DOHH2 (cell line): ENCODE results near the gene LPAR2.
"Not testable (repeated sequence)": the region's sequence is repeated elsewhere in the genome, so short reads cannot be mapped to it uniquely, and the experiment has no call there.

ENCODE experiments used
- H3F3A ChIP-seq: fragments of 200-600 bp; sonication (generic), shearing (Covaris generic); 2 replicates; pipeline ENCODE4 v1.6.0; 2016; ENCODE audit warnings: antibody characterized with exemption, mild to moderate bottlenecking; ENCODE audit not compliant: control insufficient read depth, insufficient read depth
- H3K27ac ChIP-seq: fragments of 200-600 bp; sonication (generic); 2 replicates; pipeline ENCODE4 v1.5.1; 2014; ENCODE audit warnings: low read depth, mild to moderate bottlenecking, low read length, moderate library complexity
- H3K27me3 ChIP-seq: fragments of 200-600 bp; sonication (generic); 2 replicates; pipeline ENCODE4 v1.6.1; 2014; ENCODE audit warnings: mild to moderate bottlenecking, low read length, mixed read lengths; ENCODE audit not compliant: control insufficient read depth
- H3K36me3 ChIP-seq: fragments of 200-600 bp; sonication (generic); 2 replicates; pipeline ENCODE4 v1.6.1; 2014; ENCODE audit warnings: mild to moderate bottlenecking, low read length, moderate library complexity, mixed read lengths; ENCODE audit not compliant: control insufficient read depth
- H3K4me1 ChIP-seq: fragments of 200-600 bp; sonication (generic); 2 replicates; pipeline ENCODE4 v1.6.1; 2014; ENCODE audit warnings: mild to moderate bottlenecking, low read length, mixed read lengths; ENCODE audit not compliant: control insufficient read depth
- H3K4me2 ChIP-seq: fragments of 200-600 bp; sonication (generic); 2 replicates; pipeline ENCODE4 v1.6.0; 2014; ENCODE audit warnings: mild to moderate bottlenecking, low read length, moderate library complexity
- H3K4me3 ChIP-seq: fragments of 200-600 bp; sonication (generic); 2 replicates; pipeline ENCODE4 v1.5.1; 2014; ENCODE audit warnings: mild to moderate bottlenecking, low read length, mixed read lengths
- H3K79me2 ChIP-seq: fragments of 200-600 bp; sonication (generic); 2 replicates; pipeline ENCODE4 v1.6.1; 2014; ENCODE audit warnings: mild to moderate bottlenecking, low read length, mixed read lengths; ENCODE audit not compliant: control insufficient read depth
- H3K9me2 ChIP-seq: fragments of 200-600 bp; sonication (generic); replicated peaks from 2 replicates; pipeline ENCODE4 v1.6.1; 2014; ENCODE audit warnings: mild to moderate bottlenecking, low read length, mixed read lengths; ENCODE audit not compliant: control insufficient read depth
- H3K9me3 ChIP-seq: fragments of 200-600 bp; sonication (generic); 2 replicates; pipeline ENCODE4 v1.6.1; 2014; ENCODE audit warnings: antibody characterized with exemption, low read length, mixed read lengths; ENCODE audit not compliant: control insufficient read depth, insufficient read depth
- H4K20me1 ChIP-seq: fragments of 200-600 bp; sonication (generic); 2 replicates; pipeline ENCODE4 v1.6.0; 2014; ENCODE audit warnings: low read depth, mild to moderate bottlenecking, antibody characterized with exemption, low read length, moderate library complexity; ENCODE audit not compliant: control insufficient read depth, insufficient read depth
- EZH2phosphoT487 ChIP-seq: fragments of 200-600 bp; sonication (generic); IDR thresholded peaks from 2 replicates; pipeline ENCODE4 v1.6.1; 2017; ENCODE audit warnings: borderline replicate concordance, mild to moderate bottlenecking, antibody characterized with exemption, low read length, moderate library complexity, mixed read lengths
- TF ChIP-seq, protein P1 (sequence below): fragments of 200-600 bp; sonication (generic); IDR thresholded peaks from one replicate; pipeline ENCODE4 v1.5.1; 2014; ENCODE audit warnings: antibody characterized with exemption, mild to moderate bottlenecking, low read depth, low read length; ENCODE audit not compliant: poor library complexity, severe bottlenecking

The LPAR2 gene

DNA sequence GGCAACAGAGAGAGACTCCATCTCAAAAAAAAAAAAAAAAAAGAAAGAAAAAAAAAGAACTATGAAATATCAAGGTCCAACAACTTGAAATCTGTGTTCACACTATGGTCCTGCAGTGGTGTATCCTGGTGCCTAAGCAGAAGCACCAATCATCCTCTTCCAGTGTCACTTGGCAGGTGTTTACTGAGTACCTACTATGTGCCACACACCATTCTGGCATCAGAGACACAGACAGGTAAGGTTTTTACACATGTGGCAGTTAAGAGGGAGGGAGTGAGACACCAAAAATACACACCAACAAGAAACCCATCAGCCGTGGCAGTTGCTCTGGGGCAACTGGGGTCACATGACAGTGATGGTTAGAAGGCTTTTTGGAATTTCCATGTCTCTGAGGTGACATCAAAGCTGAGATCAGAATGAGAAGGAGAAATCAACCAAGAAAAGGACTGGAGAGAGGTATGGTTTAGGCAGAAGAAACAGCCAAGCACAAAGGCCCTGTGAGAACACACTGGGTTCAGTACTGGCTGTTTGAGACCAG, 27.2 kb downstream of the LPAR2 start:
- Histone ChIP-seq H3K36me3 (peaks cover 8% of the 10 kb centered on the region), H3K27ac (peak overlapping the region; percentile 19), H4K20me1 (no peaks in the 10 kb centered on the region), H3K9me3 (no peaks in the 10 kb centered on the region), H3F3A (peaks cover 15% of the 10 kb centered on the region), H3K79me2 (no peaks in the 10 kb centered on the region), H3K27me3 (no peaks in the 10 kb centered on the region), H3K4me3 (peak overlapping the region; percentile 37), H3K4me1 (peaks cover 52% of the 10 kb centered on the region), H3K4me2 (peak overlapping the region; percentile 60), H3K9me2 (no peaks in the 10 kb centered on the region)
- TF ChIP-seq, protein P1, sequence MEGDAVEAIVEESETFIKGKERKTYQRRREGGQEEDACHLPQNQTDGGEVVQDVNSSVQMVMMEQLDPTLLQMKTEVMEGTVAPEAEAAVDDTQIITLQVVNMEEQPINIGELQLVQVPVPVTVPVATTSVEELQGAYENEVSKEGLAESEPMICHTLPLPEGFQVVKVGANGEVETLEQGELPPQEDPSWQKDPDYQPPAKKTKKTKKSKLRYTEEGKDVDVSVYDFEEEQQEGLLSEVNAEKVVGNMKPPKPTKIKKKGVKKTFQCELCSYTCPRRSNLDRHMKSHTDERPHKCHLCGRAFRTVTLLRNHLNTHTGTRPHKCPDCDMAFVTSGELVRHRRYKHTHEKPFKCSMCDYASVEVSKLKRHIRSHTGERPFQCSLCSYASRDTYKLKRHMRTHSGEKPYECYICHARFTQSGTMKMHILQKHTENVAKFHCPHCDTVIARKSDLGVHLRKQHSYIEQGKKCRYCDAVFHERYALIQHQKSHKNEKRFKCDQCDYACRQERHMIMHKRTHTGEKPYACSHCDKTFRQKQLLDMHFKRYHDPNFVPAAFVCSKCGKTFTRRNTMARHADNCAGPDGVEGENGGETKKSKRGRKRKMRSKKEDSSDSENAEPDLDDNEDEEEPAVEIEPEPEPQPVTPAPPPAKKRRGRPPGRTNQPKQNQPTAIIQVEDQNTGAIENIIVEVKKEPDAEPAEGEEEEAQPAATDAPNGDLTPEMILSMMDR = no peak
- TF ChIP-seq EZH2phosphoT487 = no peak

DNA sequence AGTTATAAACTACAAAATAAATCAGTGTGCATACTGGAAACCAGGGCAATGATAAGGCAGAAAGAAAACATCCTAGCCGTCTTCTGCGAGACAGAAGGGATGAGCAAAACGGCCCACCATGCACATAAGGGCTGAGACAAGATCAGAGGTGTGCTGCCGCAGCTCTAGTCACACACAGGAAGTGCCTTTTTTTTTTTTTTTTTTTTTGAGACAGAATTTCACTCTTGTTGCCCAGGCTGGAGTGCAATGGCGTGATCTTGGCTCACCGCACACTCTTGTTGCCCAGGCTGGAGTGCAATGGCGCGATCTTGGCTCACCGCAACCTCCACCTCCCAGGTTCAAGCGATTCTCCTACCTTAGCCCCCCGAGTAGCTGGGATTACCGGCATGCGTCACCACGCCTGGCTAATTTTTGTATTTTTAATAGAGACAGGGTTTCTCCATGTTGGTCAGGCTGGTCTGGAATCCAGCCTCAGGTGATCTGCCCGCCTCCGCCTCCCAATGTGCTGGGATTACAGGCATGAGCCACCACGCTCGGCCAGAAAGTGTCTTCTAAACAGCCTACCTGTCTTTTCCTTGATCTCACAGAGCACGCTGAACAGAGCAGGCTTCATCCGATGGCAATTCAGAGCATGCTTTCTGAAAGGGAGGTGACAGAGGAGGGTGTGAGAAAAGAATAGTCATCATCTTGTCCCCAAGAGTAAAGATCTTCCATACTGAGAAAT, 29.1 kb downstream of the LPAR2 start:
- peaks cover 61% of the 10 kb centered on the region for H3K4me1 ChIP-seq
- H3K27me3 ChIP-seq, H3K79me2 ChIP-seq, H3K9me2 ChIP-seq, H3K36me3 ChIP-seq, H4K20me1 ChIP-seq, H3K9me3 ChIP-seq: not testable (repeated sequence)
- peaks cover 15% of the 10 kb centered on the region for H3F3A ChIP-seq
- H3K27ac ChIP-seq = peak overlapping the region; percentile 86
- H3K4me3 ChIP-seq = peak overlapping the region; percentile 65
- peak overlapping the region; percentile 84 for H3K4me2 ChIP-seq

DNA sequence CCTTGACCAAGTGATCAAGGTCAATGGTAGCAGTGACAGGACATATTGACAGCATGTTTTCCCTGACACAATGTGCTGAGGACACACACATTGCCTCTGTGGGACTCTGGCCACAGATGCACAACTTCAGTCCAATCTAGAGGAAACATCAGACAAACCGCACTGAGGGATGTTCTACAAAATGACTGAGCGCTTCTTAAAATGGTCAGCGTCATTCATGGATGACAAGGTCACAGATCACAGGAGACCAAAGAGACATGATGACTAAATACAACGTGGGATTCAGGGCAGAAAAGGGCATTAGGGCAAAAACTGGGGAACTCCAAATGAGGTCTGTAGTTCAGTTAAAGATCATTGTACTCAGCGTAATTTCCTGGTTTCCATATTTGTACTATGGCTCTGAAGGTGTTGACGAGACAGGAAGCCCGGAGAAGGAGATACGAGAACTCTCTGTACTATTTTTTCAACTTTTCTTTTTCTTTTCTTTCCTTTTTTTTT, 30.2 kb downstream of the LPAR2 start:
- Histone ChIP-seq H3K27ac (peak overlapping the region; percentile 86), H3K4me2 (peak overlapping the region; percentile 84), H3K79me2 (no peaks in the 10 kb centered on the region), H3K9me3 (no peaks in the 10 kb centered on the region), H3K36me3 (peaks cover 8% of the 10 kb centered on the region), H3K4me1 (peaks cover 61% of the 10 kb centered on the region), H3K4me3 (peak overlapping the region; percentile 65), H3F3A (peaks cover 15% of the 10 kb centered on the region), H3K27me3 (no peaks in the 10 kb centered on the region), H4K20me1 (no peaks in the 10 kb centered on the region), H3K9me2 (no peaks in the 10 kb centered on the region)
- TF ChIP-seq, protein P1 = no peak
- TF ChIP-seq EZH2phosphoT487 = no peak

DNA sequence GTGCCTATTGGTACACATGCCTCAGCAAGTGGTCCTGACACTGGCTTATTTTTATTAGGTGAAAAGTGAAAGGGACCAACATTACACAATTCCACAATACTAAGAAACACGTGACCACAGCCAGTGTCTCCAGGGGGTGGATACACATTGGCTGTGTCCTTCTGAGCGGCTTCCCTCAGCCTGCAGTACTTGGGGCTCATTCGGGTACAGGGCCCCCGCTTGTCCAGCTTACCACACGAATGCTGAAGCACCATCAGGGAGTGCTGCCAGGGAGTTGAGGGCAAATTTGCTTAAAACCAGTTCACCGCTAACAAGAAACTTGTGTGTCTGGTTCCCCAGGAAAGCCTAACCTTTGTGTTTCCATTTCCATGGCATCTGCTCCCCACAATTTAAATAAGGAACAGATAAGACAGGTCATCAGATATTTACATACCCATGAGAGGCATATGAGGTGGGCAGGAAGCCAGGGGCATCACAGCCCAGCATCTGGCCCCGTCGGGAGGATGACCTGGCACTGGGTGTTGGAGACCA, 32.8 kb downstream of the LPAR2 start:
- Histone ChIP-seq H3K79me2 (no peaks in the 10 kb centered on the region), H3K4me3 (no peak overlapping the region), H3K36me3 (peaks cover 8% of the 10 kb centered on the region), H3K27me3 (no peaks in the 10 kb centered on the region), H3K27ac (no peak overlapping the region), H3F3A (peaks cover 11% of the 10 kb centered on the region), H3K9me3 (no peaks in the 10 kb centered on the region), H3K4me1 (peaks cover 54% of the 10 kb centered on the region), H4K20me1 (no peaks in the 10 kb centered on the region), H3K4me2 (no peak overlapping the region), H3K9me2 (no peaks in the 10 kb centered on the region)
- TF ChIP-seq EZH2phosphoT487 = no peak
- TF ChIP-seq, protein P1 = no peak
